GM19351 (cell line): ENCODE results near the gene CNTN5.
"Not testable (repeated sequence)": the region's sequence is repeated elsewhere in the genome, so short reads cannot be mapped to it uniquely, and the experiment has no call there.

Experiments
- ATAC-seq: cut with Tn5 transposase; IDR thresholded peaks from one replicate; pipeline ENCODE4 v1.9.1; 2021; ENCODE audit warnings: mild to moderate bottlenecking, moderate library complexity; ENCODE audit not compliant: unreplicated experiment

The CNTN5 gene

GRCh38 chr11:99708928-99709672 is 688.4 kb downstream of the CNTN5 start:
- no peak for ATAC-seq

GRCh38 chr11:99716302-99716701 is 695.6 kb downstream of the CNTN5 start:
- ATAC-seq, result no peak

- ATAC-seq, result no peak
Measured at GRCh38 chr11:99718291-99718690, 697.5 kb downstream of the CNTN5 start.

- ATAC-seq, result no peak
Measured at GRCh38 chr11:99739464-99740089, 718.8 kb downstream of the CNTN5 start.

GRCh38 chr11:99742501-99742900 is 721.8 kb downstream of the CNTN5 start:
- no peak for ATAC-seq

- ATAC-seq, result no peak
Measured at GRCh38 chr11:99759787-99760186, 739.0 kb downstream of the CNTN5 start.

GRCh38 chr11:99766811-99767210 is 746.1 kb downstream of the CNTN5 start:
- ATAC-seq, result no peak

- no peak for ATAC-seq
Measured at GRCh38 chr11:99773646-99774045, 752.9 kb downstream of the CNTN5 start.

GRCh38 chr11:99781074-99781473 is 760.3 kb downstream of the CNTN5 start:
- no peak for ATAC-seq

GRCh38 chr11:99791354-99791753 is 770.6 kb downstream of the CNTN5 start:
- ATAC-seq, result no peak

- ATAC-seq, result no peak
Measured at GRCh38 chr11:99795999-99796398, 775.2 kb downstream of the CNTN5 start.

GRCh38 chr11:99803501-99803900 is 782.8 kb downstream of the CNTN5 start:
- no peak for ATAC-seq

GRCh38 chr11:99812516-99812915 is 791.8 kb downstream of the CNTN5 start:
- no peak for ATAC-seq

- no peak for ATAC-seq
Measured at GRCh38 chr11:99814021-99814420, 793.3 kb downstream of the CNTN5 start.

GRCh38 chr11:99814738-99815137 is 794.0 kb downstream of the CNTN5 start:
- no peak for ATAC-seq

GRCh38 chr11:99818991-99819390 is 798.2 kb downstream of the CNTN5 start:
- no peak for ATAC-seq

- no peak for ATAC-seq
Measured at GRCh38 chr11:99822846-99823565, 802.3 kb downstream of the CNTN5 start.

- not testable (repeated sequence) for ATAC-seq
Measured at GRCh38 chr11:99836739-99837138, 816.0 kb downstream of the CNTN5 start.

GRCh38 chr11:99841885-99842284 is 821.1 kb downstream of the CNTN5 start:
- ATAC-seq, result no peak

- ATAC-seq, result no peak
Measured at GRCh38 chr11:99865951-99866350, 845.2 kb downstream of the CNTN5 start.

- no peak for ATAC-seq
Measured at GRCh38 chr11:99881610-99882009, 860.9 kb downstream of the CNTN5 start.

GRCh38 chr11:99884750-99885149 is 864.0 kb downstream of the CNTN5 start:
- ATAC-seq, result no peak
